ENCODE results near the gene CPAMD8.
"Not testable (repeated sequence)": the region's sequence is repeated elsewhere in the genome, so short reads cannot be mapped to it uniquely, and the experiment has no call there.

The CPAMD8 gene

GRCh38 chr19:17041976-17042375 is 15.4 kb upstream of the CPAMD8 start:
- DNase-seq (ENCODE audit: low read depth in 2 of 3, low spot score in 2 of 3) = no peak

- DNase-seq (ENCODE audit: low read depth in 2 of 3, low spot score in 2 of 3) = no peak
Measured at GRCh38 chr19:17037966-17038500, 11.4 kb upstream of the CPAMD8 start.

- DNase-seq (ENCODE audit: low read depth in 2 of 3, low spot score in 2 of 3) = no peak
Measured at GRCh38 chr19:17037184-17037583, 10.6 kb upstream of the CPAMD8 start.

DNA sequence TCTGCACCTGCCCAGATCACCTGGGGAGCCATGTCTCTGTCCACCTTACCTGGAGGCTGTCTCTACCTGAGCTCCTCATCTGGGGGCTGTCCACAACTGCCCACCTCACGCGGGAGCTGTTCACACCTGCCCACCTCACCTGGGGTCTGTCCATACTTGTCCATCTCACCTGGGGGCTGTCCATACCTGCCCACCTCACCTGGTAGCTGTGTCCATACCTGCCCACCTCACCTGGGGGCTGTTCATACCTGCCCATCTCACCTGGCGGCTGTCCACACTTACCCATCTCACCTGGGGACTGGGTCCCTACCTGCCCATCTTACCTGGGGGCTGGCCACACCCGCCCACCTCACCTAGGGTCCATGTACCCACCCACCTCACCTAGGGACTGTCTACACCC is 10.0 kb upstream of the CPAMD8 start:
- no peak for DNase-seq (ENCODE audit: low read depth in 2 of 3, low spot score in 2 of 3)

DNA sequence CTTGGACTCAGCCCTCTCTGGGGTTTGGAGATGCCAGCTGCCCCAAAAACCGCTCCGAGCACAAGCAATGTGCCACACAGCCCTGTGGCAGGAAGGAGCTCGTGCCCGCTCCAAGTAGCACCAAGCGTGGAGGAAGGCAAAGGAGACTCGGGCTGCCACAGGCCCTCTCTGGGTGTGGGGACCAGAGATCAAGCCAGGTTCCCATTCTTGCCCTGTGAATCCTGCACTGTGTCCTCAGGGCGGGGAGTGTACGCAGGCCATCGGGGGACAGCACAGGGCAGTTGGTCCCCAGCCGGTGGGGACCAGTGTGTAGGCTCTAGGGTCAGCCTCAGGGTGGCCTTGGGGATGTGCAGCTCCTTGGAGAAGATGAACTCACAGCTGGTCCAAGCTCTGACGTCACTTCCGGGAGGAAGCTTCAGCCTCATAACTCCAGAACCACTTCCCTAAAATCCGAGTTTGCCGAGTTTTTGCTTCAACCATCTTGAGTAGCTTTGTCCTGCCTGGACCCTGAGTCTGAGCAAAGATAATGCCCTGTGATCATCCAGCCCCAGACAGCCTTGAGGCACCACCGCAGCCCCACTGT is 9.3 kb upstream of the CPAMD8 start:
- no peak for DNase-seq (ENCODE audit: low read depth in 2 of 3, low spot score in 2 of 3)

DNA sequence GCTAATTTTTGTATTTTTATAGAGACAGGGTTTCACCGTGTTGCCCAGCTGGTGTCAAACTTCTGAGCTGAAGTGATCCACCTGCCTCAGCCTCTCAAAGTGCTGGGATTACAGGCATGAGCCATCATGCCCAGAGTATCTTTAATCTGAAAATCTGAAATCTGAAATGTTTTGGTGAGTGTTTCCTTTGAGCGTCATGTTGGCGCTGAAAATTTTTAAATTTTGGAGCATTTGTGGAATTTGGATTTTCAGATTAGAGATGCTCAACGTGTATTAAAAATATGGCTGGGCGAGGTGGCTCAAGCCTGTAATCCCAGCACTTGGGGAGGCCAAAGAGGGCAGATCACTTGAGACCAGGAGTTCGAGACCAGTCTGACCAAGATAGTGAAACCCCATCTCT is 5.1 kb upstream of the CPAMD8 start:
- no peak for DNase-seq (ENCODE audit: low read depth in 2 of 3, low spot score in 2 of 3)

DNA sequence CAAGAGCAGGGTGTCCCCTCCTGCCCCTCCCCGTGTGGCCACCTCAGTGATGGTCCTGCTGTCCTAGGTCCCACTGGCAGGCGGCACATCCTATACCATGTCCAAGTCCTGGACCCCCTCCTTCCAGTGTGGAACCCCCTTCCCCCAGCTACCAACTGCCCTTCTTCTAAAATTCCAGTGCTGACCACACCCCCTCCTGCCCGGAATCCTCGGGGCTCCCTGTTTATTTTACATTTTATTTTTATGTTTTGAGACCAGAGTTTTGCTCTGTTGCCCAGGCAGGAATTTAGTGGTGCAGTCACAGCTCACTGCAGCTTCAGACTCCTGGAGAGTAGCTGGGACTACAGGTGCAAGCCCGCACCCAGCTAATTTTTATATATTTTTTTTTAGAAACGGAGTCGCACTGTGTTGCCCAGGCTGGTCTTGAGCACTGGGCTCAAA is 945 bp upstream of the CPAMD8 start:
- DNase-seq (ENCODE audit: low read depth in 2 of 3, low spot score in 2 of 3) = no peak

- no peak for DNase-seq (ENCODE audit: low read depth in 2 of 3, low spot score in 2 of 3)
Measured at GRCh38 chr19:17025991-17026658, 485 bp downstream of the CPAMD8 start.

GRCh38 chr19:17025361-17025760 is 1.2 kb downstream of the CPAMD8 start:
- no peak for DNase-seq (ENCODE audit: low read depth in 2 of 3, low spot score in 2 of 3)

DNA sequence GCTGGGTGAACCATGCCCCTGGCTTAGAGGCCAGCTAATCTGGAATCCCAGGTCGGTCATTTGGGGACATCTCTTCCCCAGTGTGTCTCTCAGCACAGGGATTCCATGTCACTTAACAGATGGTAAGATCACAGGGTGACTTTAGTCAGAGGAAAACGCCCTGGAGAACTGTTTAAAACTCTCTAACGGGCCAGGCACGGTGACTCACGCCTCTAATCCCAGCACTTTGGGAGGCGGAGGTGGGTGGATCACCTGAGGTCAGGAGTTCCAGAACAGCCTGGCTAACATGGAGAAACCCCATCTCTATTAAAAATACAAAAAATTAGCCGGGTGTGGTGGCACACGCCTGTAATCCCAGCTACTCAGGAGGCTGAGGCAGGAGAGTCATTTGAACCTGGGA is 1.7 kb downstream of the CPAMD8 start:
- not testable (repeated sequence) for DNase-seq (ENCODE audit: low read depth in 2 of 3, low spot score in 2 of 3)

DNA sequence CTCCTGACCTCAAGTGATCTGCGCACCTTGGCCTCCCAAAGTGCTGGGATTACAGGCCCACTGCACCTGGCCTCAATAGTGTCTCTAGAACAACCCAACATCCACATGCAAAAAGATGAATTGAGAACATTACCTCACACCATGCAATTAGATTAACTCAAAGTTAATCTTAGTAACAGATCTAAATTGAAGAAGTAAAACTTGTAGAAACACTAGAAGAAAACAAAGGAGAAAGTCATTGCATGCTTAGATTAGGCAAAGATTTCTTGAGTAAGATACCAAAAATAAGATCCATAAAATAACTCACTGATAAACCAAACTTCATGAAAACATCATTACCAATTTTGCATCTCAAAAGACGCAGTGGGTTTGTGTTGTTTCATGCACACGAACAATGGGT is 2.8 kb downstream of the CPAMD8 start:
- DNase-seq (ENCODE audit: low read depth in 2 of 3, low spot score in 2 of 3) = no peak

DNA sequence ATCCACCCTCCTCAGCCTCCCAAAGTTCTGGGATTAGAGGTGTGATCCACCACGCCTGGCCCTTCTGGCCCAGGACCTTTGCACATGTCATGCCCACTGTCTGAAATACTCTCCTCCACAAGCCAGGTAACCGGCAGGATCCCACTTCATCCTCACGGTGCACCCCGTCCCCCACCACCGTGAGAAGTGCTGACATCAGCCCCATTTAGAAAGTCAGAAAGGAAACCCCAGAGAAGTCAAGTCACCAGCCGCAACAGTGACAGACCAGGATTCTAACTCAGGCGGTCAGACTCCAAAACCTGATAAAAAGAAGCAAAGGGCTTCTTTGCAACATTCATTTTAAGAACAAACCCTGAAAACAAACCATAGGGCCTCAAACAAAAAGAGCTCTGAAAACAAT is 3.9 kb downstream of the CPAMD8 start:
- DNase-seq (ENCODE audit: low read depth in 2 of 3, low spot score in 2 of 3) = no peak

- DNase-seq (ENCODE audit: low read depth in 2 of 3, low spot score in 2 of 3) = no peak
Measured at GRCh38 chr19:17021793-17022590, 4.6 kb downstream of the CPAMD8 start.

- DNase-seq (ENCODE audit: low read depth in 2 of 3, low spot score in 2 of 3) = no peak
Measured at GRCh38 chr19:17021328-17021727, 5.3 kb downstream of the CPAMD8 start.

- no peak for DNase-seq (ENCODE audit: low read depth in 2 of 3, low spot score in 2 of 3)
Measured at GRCh38 chr19:17020823-17021222, 5.8 kb downstream of the CPAMD8 start.

DNA sequence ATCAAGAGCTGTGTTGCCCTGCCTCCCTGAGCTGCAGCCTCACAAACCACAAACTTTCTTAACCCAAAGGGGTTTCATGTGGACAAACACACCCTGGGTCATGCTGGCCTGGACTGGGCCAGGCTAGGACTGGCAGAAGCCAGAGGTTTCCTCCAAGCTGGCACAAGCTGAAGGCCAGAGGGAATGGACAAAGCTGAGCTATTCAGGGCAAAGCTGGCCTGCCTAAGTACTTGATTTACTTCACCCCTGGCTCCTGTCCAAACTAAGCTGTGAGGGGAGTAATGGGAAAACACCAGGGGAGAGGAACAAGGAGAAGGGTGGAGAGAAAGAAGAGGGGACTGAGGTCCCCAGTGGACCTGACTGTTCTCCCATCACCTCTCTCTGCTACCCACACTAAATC is 6.2 kb downstream of the CPAMD8 start:
- no peak for DNase-seq (ENCODE audit: low read depth in 2 of 3, low spot score in 2 of 3)

DNA sequence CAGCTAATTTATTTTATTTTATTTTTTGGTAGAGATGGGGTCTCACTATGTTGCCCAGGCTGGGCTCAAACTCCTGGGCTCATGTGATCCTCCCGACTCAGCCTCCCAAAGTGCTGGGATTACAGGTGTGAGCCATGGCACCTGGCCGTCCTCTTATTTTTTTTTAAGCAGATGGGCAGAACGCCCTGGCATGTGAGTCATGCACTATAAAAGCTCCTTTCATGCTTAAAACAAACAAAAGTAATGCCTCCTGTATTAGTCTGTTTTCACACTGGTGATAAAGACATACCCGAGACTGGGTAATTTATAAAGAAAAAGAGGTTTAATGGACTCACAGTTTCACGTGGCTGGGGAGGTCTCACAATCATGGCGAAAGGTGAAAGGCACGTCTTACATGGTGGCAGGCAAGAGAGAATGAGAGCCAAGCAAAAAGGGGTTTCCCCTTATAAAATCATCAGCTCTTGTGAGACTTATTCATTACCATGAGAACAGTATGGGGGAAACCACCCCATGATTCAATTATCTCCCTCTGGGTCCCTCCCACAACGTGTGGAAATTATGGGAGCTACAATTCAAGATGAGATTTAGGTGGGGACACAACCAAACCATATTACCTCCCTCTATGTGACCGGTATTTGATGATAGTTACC is 12.3 kb downstream of the CPAMD8 start:
- DNase-seq (ENCODE audit: low read depth in 2 of 3, low spot score in 2 of 3) = not testable (repeated sequence)

DNA sequence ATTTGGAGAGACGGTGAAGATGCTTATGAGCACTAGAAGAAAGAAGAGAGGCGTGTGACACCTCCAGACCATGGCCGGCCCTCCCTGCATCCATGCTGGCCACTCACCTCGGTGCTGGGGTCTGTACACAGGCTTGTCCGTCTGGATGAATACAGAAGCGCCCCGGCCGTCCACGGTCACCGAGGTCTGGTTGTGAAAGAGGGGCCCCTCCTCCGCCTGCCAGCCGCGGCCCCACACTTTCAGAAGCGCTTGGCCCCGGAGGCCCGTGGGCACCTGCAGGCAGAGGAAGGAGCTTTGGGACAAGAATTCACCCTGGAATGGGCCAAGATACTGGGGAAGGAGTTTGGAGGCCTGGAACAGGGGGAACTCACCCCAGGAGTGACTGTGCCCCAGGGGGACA is 15.1 kb downstream of the CPAMD8 start:
- DNase-seq (ENCODE audit: low read depth in 2 of 3, low spot score in 2 of 3) = no peak

- DNase-seq (ENCODE audit: low read depth in 2 of 3, low spot score in 2 of 3) = no peak
Measured at GRCh38 chr19:17006579-17006978, 20.0 kb downstream of the CPAMD8 start.

DNA sequence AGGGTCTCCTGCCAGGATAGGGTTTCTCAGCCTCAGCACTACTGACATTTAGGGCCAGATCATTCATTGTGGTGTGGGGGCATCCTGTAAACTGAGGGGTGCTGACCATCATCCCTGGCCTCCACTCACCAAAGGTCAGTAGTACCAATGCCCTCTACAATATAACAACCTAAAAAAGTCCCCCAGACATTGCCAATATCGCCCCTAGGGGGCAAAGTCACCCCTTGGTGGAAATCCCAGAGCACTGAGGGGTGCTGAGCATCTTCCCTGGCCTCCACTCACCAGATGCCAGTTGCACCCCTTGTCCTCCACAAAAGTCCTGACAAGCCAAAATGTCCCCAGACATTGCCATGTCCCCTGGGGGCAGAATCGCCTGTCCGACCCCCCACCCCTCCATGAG is 21.6 kb downstream of the CPAMD8 start:
- no peak for DNase-seq (ENCODE audit: low read depth in 2 of 3, low spot score in 2 of 3)

DNA sequence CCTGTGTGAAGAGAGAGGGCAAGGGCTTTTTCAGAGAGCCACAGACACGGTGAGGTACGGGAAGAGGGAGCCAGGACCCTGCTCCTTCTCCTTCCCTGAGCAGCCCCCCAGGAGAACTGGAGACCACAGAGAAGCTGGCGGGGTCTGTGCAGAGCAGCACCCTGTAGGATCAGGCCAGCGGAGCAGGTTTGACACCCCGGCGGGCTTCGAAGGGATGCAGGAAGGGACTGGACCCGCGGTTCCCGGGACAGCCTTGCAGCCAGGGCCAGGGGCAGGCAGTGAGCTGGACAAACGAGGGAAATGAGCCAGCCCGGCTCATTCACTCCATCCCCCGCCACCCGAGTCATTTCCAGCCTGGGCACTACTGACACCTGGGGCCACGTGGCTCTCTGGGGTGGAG is 22.2 kb downstream of the CPAMD8 start:
- DNase-seq (ENCODE audit: low read depth in 2 of 3, low spot score in 2 of 3) = no peak

- DNase-seq (ENCODE audit: low read depth in 2 of 3, low spot score in 2 of 3) = no peak
Measured at GRCh38 chr19:17002455-17002854, 24.2 kb downstream of the CPAMD8 start.
